HUES64 (cell line): ENCODE results near the gene MFN2.

Experiments used
- H3K27ac ChIP-seq: 2 replicates; pipeline ENCODE4 v1.7.0; 2013; ENCODE audit warnings: low read depth, low read length, inconsistent platforms
- H3K27me3 ChIP-seq: 2 replicates; pipeline ENCODE4 v1.6.1; 2013; ENCODE audit warnings: mild to moderate bottlenecking, low read length; ENCODE audit not compliant: insufficient read depth
- H3K36me3 ChIP-seq: 2 replicates; pipeline ENCODE4 v1.6.1; 2013; ENCODE audit warnings: mild to moderate bottlenecking, low read length; ENCODE audit not compliant: insufficient read depth
- H3K4me1 ChIP-seq: 2 replicates; pipeline ENCODE4 v1.6.1; 2013; ENCODE audit warnings: mild to moderate bottlenecking, low read length, moderate library complexity; ENCODE audit not compliant: insufficient read depth
- H3K4me3 ChIP-seq: 2 replicates; pipeline ENCODE4 v1.5.1; 2013; ENCODE audit warnings: mild to moderate bottlenecking, low read length, moderate library complexity
- H3K9ac ChIP-seq: 2 replicates; pipeline ENCODE4 v1.6.1; 2013; ENCODE audit warnings: mild to moderate bottlenecking, low read depth, low read length
- H3K9me3 ChIP-seq: 2 replicates; pipeline ENCODE4 v1.6.1; 2013; ENCODE audit warnings: low read depth, low read length; ENCODE audit not compliant: insufficient read depth
- WGBS: fragments of 150-250, 120-280 bp; methylation state at CpG from one replicate; pipeline ENCODE4 v1.1.7; 2013; ENCODE audit warnings: missing lambda C conversion rate; 5-methylcytosine and 5-hydroxymethylcytosine counted together

Gene MFN2

GRCh38 chr1:11961230-11961629, 19.0 kb upstream of the MFN2 start:
- Histone ChIP-seq H3K4me1 (no peaks in the 10 kb centered on the region), H3K9me3 (no peaks in the 10 kb centered on the region), H3K36me3 (peaks cover 66% of the 10 kb centered on the region), H3K27me3 (no peaks in the 10 kb centered on the region), H3K9ac (no peak overlapping the region), H3K27ac (no peak overlapping the region), H3K4me3 (no peak overlapping the region)
- WGBS: 97% methylated on average over 4 of the region's 4 CpGs

- WGBS: 92% methylated on average over 3 of the region's 3 CpGs
- Histone ChIP-seq H3K9ac (no peak overlapping the region), H3K36me3 (peaks cover 42% of the 10 kb centered on the region)
These were observed 16.6 kb upstream of the MFN2 start for GRCh38 chr1:11963622-11964021.

GRCh38 chr1:11964656-11965055, 15.6 kb upstream of the MFN2 start:
- WGBS: 94% methylated on average over 12 of the region's 12 CpGs
- H3K9me3 ChIP-seq: no peaks in the 10 kb centered on the region
- H3K36me3 ChIP-seq: peaks cover 38% of the 10 kb centered on the region
- H3K4me1 ChIP-seq: no peaks in the 10 kb centered on the region
- H3K27me3 ChIP-seq: no peaks in the 10 kb centered on the region
- no peak overlapping the region for H3K27ac ChIP-seq
- no peak overlapping the region for H3K4me3 ChIP-seq
- no peak overlapping the region for H3K9ac ChIP-seq

More at GRCh38 chr1:11963622-11964021, 16.6 kb upstream of the MFN2 start:
- H3K27ac ChIP-seq: no peak overlapping the region
- H3K4me3 ChIP-seq: no peak overlapping the region
- H3K4me1 ChIP-seq: no peaks in the 10 kb centered on the region
- no peaks in the 10 kb centered on the region for H3K9me3 ChIP-seq
- no peaks in the 10 kb centered on the region for H3K27me3 ChIP-seq

- Histone ChIP-seq H3K27me3 (no peaks in the 10 kb centered on the region), H3K36me3 (peaks cover 29% of the 10 kb centered on the region), H3K27ac (no peak overlapping the region), H3K9ac (no peak overlapping the region), H3K9me3 (no peaks in the 10 kb centered on the region), H3K4me1 (no peaks in the 10 kb centered on the region), H3K4me3 (no peak overlapping the region)
- 56% methylated on average over 5 of the region's 6 CpGs for WGBS
These were observed 13.2 kb upstream of the MFN2 start for GRCh38 chr1:11967028-11967547.

- no peak overlapping the region for H3K4me3 ChIP-seq
- WGBS: 94% methylated on average over 17 of the region's 17 CpGs
- no peak overlapping the region for H3K9ac ChIP-seq
- H3K27ac ChIP-seq: no peak overlapping the region
- no peaks in the 10 kb centered on the region for H3K27me3 ChIP-seq
- H3K9me3 ChIP-seq: no peaks in the 10 kb centered on the region
- no peaks in the 10 kb centered on the region for H3K4me1 ChIP-seq
- peaks cover 31% of the 10 kb centered on the region for H3K36me3 ChIP-seq
These were observed 9.6 kb upstream of the MFN2 start for GRCh38 chr1:11970441-11971185.

GRCh38 chr1:11977625-11978024, 2.6 kb upstream of the MFN2 start:
- H3K9ac ChIP-seq: no peak overlapping the region
- H3K4me3 ChIP-seq: no peak overlapping the region
- WGBS: 93% methylated on average over 3 of the region's 3 CpGs
- H3K9me3 ChIP-seq: no peaks in the 10 kb centered on the region
- H3K27ac ChIP-seq: no peak overlapping the region
- H3K36me3 ChIP-seq: peaks cover 32% of the 10 kb centered on the region
- no peaks in the 10 kb centered on the region for H3K27me3 ChIP-seq
- H3K4me1 ChIP-seq: peaks cover 13% of the 10 kb centered on the region; the same call in 1 of the 2 replicates

- no peaks in the 10 kb centered on the region for H3K9me3 ChIP-seq
- no peak overlapping the region for H3K9ac ChIP-seq
- H3K27ac ChIP-seq: no peak overlapping the region
- peaks cover 13% of the 10 kb centered on the region; the same call in 1 of the 2 replicates for H3K4me1 ChIP-seq
- 92% methylated on average over 8 of the region's 8 CpGs for WGBS
- H3K36me3 ChIP-seq: peaks cover 34% of the 10 kb centered on the region
- no peak overlapping the region for H3K4me3 ChIP-seq
- H3K27me3 ChIP-seq: no peaks in the 10 kb centered on the region
These were observed 1.9 kb upstream of the MFN2 start for GRCh38 chr1:11978301-11978700.

- Histone ChIP-seq H3K4me3 (peak overlapping the region; percentile 96), H3K27ac (peak overlapping the region; percentile 34; the same call in 1 of the 2 replicates), H3K9ac (peak overlapping the region; percentile 68; the same call in 1 of the 2 replicates), H3K4me1 (peaks cover 13% of the 10 kb centered on the region; the same call in 1 of the 2 replicates), H3K27me3 (no peaks in the 10 kb centered on the region), H3K36me3 (peaks cover 38% of the 10 kb centered on the region), H3K9me3 (no peaks in the 10 kb centered on the region)
- WGBS: 63% methylated on average over 29 of the region's 29 CpGs
These were observed 1.0 kb upstream of the MFN2 start for GRCh38 chr1:11979028-11979850.

GRCh38 chr1:11980676-11980972, 380 bp downstream of the MFN2 start:
- Histone ChIP-seq H3K9me3 (no peaks in the 10 kb centered on the region), H3K9ac (peak overlapping the region; percentile 93), H3K36me3 (peaks cover 38% of the 10 kb centered on the region), H3K27ac (peak overlapping the region; percentile 97), H3K27me3 (no peaks in the 10 kb centered on the region), H3K4me1 (peaks cover 13% of the 10 kb centered on the region; the same call in 1 of the 2 replicates), H3K4me3 (peak overlapping the region; percentile 96)
- 2% methylated on average over 12 of the region's 12 CpGs for WGBS

- peaks cover 46% of the 10 kb centered on the region for H3K36me3 ChIP-seq
- peak overlapping the region; percentile 96 for H3K4me3 ChIP-seq
- 0 out of 2 replicates have a peak overlapping the region, but pooled peaks have one; percentile 93 for H3K9ac ChIP-seq
These were observed 1.2 kb downstream of the MFN2 start for GRCh38 chr1:11981378-11982009.

GRCh38 chr1:11982010-11982392, 1.8 kb downstream of the MFN2 start:
- Histone ChIP-seq H3K27ac (no peak overlapping the region), H3K36me3 (peaks cover 46% of the 10 kb centered on the region), H3K9ac (no peak overlapping the region), H3K9me3 (no peaks in the 10 kb centered on the region), H3K4me3 (0 out of 2 replicates have a peak overlapping the region, but pooled peaks have one; percentile 96), H3K4me1 (peaks cover 13% of the 10 kb centered on the region; the same call in 1 of the 2 replicates), H3K27me3 (no peaks in the 10 kb centered on the region)
- 87% methylated on average over 3 of the region's 3 CpGs for WGBS

More at GRCh38 chr1:11981378-11982009, 1.2 kb downstream of the MFN2 start:
- Histone ChIP-seq H3K9me3 (no peaks in the 10 kb centered on the region), H3K27me3 (no peaks in the 10 kb centered on the region), H3K27ac (no peak overlapping the region), H3K4me1 (peaks cover 13% of the 10 kb centered on the region; the same call in 1 of the 2 replicates)
- WGBS: 90% methylated on average over 13 of the region's 13 CpGs
